Subcutaneous abdominal adipose tissue (tissue), 5 donors: ENCODE measurements around the gene RPS14.

ENCODE experiments used
- H3K27ac ChIP-seq: one replicate; pipeline ENCODE4 v1.7.0; 2013; ENCODE audit warnings: low read depth, mild to moderate bottlenecking, inconsistent platforms, low read length, moderate library complexity
- H3K27me3 ChIP-seq, 5 donors: one replicate each; pipeline ENCODE4 v1.7.0; 2013; ENCODE audit warnings: low read length in 5 of 5, inconsistent platforms in 1 of 5; ENCODE audit not compliant: control insufficient read depth in 5 of 5, insufficient read depth in 4 of 5
- H3K36me3 ChIP-seq, 5 donors: one replicate each; pipeline ENCODE4 v1.7.0; 2013; ENCODE audit warnings: low read length in 5 of 5; ENCODE audit not compliant: control insufficient read depth in 5 of 5, insufficient read depth in 5 of 5
- H3K4me1 ChIP-seq, 5 donors: one replicate each; pipeline ENCODE4 v1.7.0; 2013; ENCODE audit warnings: low read length in 5 of 5, mild to moderate bottlenecking in 3 of 5, moderate library complexity in 1 of 5; ENCODE audit not compliant: control insufficient read depth in 5 of 5, insufficient read depth in 5 of 5
- H3K4me3 ChIP-seq, 5 donors: one replicate each; pipeline ENCODE4 v1.7.0; 2013; ENCODE audit warnings: low read length in 5 of 5, low read depth in 1 of 5
- H3K9ac ChIP-seq, 5 donors: one replicate each; pipeline ENCODE4 v1.7.0; 2013; ENCODE audit warnings: low read length in 5 of 5, mild to moderate bottlenecking in 4 of 5, moderate library complexity in 3 of 5
- H3K9me3 ChIP-seq, 5 donors: one replicate each; pipeline ENCODE4 v1.7.0; 2013; ENCODE audit warnings: low read length in 5 of 5; ENCODE audit not compliant: control insufficient read depth in 5 of 5
- donor health status: healthy.
- donor health status: healthy.
- donor health status: healthy.
- donor health status: healthy.
- donor health status: healthy.

The RPS14 gene

DNA sequence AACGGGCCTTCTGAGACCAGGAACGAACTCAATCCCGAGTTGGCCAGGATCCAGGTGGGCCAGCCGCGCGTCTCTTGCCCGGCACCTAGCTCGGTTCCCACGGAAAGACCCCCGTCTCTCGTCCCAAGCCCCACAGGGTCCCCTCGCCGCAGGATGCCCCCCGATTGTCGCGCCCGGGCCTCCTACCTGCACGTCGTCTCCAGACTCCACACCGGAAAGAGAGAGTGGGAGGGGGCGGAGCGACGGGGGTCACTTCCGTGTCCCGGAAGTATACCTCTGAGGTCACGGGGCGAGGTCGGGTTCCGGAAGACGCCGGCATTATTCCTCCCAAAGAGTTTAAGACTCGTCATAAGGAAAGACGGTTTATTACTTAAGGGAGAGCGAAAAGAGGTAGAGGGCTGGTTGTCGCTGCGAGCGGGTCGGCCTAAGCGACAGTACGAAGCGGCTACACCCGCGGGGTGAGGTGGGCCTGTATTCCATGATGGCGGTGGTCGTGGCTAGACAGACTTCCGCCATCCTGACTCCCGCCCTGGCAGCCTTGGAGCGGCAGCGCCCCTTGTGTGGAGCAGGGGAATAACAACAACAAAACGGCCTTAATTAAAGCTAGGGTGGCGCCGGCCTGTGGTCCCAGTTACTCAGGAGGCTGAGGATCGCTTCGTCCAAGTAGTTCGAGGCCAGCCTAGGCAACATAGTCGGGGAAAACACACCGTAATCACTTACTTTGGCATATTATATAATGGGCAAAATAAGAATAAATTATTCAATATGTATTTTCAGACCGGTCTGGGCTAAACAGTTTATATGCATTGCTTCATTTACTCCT lies at the start of gene RPS14:
Gene RPS14 (minus strand): TSS at position 223 of the 823 bp plus-strand sequence. CDS start 2,006 bp downstream, outside the sequence.
- Histone ChIP-seq H3K9me3 (no peaks in the 10 kb centered on the region), H3K27ac (peak within 1 kb of the TSS; percentile 97), H3K4me1 (peaks cover 5 to 20% (median 15%) of the 10 kb centered on the region in 5 donors), H3K9ac (peak within 1 kb of the TSS; percentile 82 to 98 (median 93)), H3K36me3 (peaks cover 6 to 32% (median 30%) of the 10 kb centered on the region in 5 donors), H3K27me3 (no peaks in the 10 kb centered on the region), H3K4me3 (peak within 1 kb of the TSS; percentile 89 to 98 (median 96))

DNA sequence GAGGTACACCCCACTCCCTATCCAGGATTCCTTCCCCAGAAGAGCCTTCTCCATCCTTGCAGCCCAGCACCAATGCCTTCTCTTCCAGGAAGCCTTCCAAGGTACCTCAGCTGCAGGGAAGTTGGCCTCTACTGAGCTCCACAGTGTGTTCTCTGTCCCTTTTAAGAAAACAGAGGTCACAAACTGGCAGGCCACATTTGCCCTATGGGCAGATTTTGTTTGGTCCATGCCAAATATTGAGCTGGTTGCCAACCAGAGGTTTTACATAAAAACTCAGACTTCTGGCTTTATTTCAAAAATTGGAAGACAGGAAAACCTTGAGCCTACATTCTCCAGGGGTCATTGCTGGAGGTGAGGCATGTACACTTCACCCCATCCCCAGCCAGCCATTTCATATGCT lies 49.4 kb upstream of the RPS14 start:
- H3K27ac ChIP-seq: peak overlapping the region; percentile 91
- peaks cover 28 to 79% (median 76%) of the 10 kb centered on the region in 5 donors for H3K4me1 ChIP-seq
- no peaks in the 10 kb centered on the region for H3K9me3 ChIP-seq
- no peaks in the 10 kb centered on the region for H3K27me3 ChIP-seq
- H3K4me3 ChIP-seq: no peak overlapping the region
- peak overlapping the region in 2 of 5 donors; percentile 10 to 25 for H3K9ac ChIP-seq
- H3K36me3 ChIP-seq: peaks cover 0 to 5% (median 0%) of the 10 kb centered on the region in 5 donors

DNA sequence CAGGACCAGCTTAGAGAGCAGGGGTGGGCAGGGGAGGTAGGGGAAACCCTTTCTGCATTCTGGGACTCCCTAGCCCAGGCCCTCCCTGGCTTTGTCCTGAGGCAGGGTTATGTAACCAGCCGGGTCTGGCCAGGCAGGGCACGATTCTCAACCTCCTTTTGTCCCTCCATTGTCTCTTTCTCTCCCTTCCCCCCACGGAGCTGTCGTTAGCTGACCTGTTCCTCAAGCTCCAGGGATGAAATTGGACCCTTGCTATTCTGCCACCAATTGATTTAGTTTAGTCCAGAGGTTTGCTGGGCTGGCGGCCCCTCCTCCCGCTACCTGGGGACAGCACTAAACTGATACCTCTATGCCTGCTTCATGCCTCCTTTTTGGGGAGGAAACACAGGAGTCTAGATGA lies 49.0 kb upstream of the RPS14 start:
- peak overlapping the region in 3 of 5 donors; percentile 10 to 44 (median 25) for H3K9ac ChIP-seq
- no peaks in the 10 kb centered on the region for H3K27me3 ChIP-seq
- H3K9me3 ChIP-seq: no peaks in the 10 kb centered on the region
- H3K27ac ChIP-seq: peak overlapping the region; percentile 91
- H3K36me3 ChIP-seq: peaks cover 0 to 5% (median 0%) of the 10 kb centered on the region in 5 donors
- H3K4me3 ChIP-seq: no peak overlapping the region
- peaks cover 25 to 76% (median 71%) of the 10 kb centered on the region in 5 donors for H3K4me1 ChIP-seq

DNA sequence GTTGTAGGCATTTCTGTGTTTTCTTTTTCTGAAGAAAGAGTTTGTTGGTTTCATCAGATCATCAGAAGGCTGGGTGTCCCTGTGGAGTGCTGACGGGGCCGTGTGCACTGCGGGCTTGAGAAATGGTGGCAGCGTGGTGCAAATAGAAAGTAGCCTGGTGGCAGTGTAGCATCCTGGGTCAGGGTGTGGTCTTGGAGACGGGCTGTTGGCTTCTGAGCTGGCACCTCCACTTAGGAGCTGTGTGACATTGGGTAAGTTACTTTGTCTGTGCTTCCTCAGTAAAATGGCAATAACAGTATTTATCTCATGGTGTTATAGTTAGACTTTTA lies 48.4 kb upstream of the RPS14 start:
- Histone ChIP-seq H3K4me3 (no peak overlapping the region), H3K4me1 (peaks cover 25 to 74% (median 66%) of the 10 kb centered on the region in 5 donors), H3K27me3 (no peaks in the 10 kb centered on the region), H3K27ac (peak overlapping the region; percentile 91), H3K9ac (peak overlapping the region in 2 of 5 donors; percentile 41 to 44), H3K36me3 (peaks cover 0 to 5% (median 0%) of the 10 kb centered on the region in 5 donors), H3K9me3 (no peaks in the 10 kb centered on the region)

DNA sequence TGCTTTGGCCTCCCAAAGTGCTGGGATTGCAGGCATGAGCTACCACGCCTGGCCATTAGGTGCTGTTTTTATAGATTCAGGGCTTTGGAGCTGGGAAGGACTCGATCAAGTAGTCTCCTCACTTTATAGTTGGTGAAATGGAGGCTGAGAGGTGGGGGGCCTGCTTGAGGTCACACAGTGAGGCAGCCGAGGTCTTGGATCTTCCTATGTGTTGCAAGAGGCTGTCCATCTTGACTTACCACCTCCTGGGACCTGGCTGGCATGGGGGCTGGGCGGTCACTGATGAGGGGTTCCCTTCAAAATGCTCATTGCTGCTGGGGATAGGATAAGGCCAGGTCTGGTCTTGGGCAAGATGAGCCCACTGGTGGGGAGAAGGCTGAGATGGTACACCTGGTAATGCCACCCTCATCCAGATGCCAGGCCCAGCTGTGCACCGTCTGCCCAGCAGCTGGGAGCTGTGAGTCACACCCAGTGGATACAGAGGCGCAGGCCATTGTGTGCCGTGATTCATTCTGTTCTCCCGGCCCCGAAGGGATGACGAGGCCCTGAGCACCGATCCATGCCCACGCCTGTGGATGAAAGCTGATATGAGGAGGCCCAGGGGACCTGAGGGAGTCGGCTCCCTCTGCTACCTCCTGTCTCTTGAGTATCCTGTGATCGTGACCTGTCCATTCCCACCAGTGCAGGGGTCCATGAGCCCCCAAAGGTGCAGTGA lies 47.9 kb upstream of the RPS14 start:
- H3K9ac ChIP-seq: peak overlapping the region in 2 of 5 donors; percentile 1 to 41
- no peaks in the 10 kb centered on the region for H3K27me3 ChIP-seq
- H3K36me3 ChIP-seq: peaks cover 0 to 8% (median 0%) of the 10 kb centered on the region in 5 donors
- H3K4me1 ChIP-seq: peaks cover 25 to 74% (median 66%) of the 10 kb centered on the region in 5 donors
- H3K9me3 ChIP-seq: no peaks in the 10 kb centered on the region
- peak overlapping the region; percentile 91 for H3K27ac ChIP-seq
- H3K4me3 ChIP-seq: no peak overlapping the region

DNA sequence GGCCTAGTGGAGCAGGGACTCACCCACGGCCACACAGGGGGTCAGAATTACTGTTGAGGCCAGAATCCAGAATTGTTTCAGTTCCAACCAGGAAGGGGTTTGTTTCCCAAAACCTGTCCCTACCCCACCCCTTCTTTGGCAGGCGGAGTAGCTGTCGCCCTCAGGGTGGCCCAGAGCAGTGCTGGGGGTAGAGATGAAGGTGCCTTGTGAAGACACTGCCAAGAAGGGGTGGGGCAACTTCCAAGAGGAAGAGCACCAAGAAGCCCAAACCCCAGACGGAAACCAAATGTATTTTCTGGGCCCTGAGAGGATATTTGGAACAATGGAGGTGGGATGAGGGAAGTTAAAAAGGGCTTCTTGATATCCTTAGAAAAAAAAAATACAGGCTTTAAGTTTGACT lies 47.0 kb upstream of the RPS14 start:
- Histone ChIP-seq H3K36me3 (peaks cover 0 to 8% (median 0%) of the 10 kb centered on the region in 5 donors), H3K27me3 (no peaks in the 10 kb centered on the region), H3K4me3 (no peak overlapping the region), H3K9ac (peak overlapping the region in 4 of 5 donors; percentile 7 to 25 (median 14)), H3K9me3 (no peaks in the 10 kb centered on the region), H3K4me1 (peaks cover 25 to 74% (median 66%) of the 10 kb centered on the region in 5 donors), H3K27ac (peak overlapping the region; percentile 91)

DNA sequence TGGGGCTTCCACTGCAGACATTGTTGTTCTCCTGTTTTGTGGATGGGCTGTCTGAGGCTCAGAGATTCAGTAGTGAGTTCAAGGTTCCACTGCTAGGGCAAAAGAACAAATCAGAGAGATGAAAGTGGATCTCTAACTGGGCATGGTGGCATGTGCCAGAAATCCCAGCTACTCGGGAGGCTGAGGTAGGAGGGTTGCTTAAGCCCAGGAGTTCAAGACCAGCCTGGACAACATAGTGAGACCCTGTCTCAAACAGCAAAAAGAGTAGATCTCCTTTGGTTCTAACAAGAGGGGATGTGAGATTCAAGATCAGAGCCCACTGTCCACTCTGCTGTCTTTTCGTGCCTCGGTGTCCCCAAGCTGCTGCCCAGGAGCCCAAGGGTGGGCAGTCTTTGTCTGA lies 46.6 kb upstream of the RPS14 start:
- no peak overlapping the region for H3K4me3 ChIP-seq
- H3K27me3 ChIP-seq: no peaks in the 10 kb centered on the region
- H3K36me3 ChIP-seq: peaks cover 0 to 4% (median 0%) of the 10 kb centered on the region in 5 donors
- H3K27ac ChIP-seq: peak overlapping the region; percentile 91
- no peaks in the 10 kb centered on the region for H3K9me3 ChIP-seq
- peaks cover 28 to 74% (median 66%) of the 10 kb centered on the region in 5 donors for H3K4me1 ChIP-seq
- peak overlapping the region in 1 of 5 donors; percentile 25 for H3K9ac ChIP-seq

DNA sequence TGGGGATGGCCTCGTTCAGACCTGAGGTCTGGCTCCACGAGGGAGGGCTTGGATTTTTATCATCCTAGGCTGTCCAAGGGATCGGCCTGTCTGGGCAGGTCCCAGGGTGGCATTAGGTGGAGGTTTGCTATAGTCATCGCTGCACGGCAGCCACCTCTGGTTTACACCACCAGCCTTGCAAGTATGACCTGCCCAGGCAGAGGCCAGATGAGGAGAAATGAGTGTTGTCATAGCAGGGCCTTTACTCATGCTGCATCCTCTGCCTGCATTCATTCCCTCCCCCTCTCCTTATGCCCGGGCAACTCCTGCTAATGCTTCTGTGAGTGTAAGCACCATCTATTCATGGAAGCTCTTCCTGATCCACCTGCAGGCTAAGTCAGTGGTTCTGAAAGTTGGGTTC lies 43.1 kb upstream of the RPS14 start:
- Histone ChIP-seq H3K27me3 (no peaks in the 10 kb centered on the region), H3K9me3 (no peaks in the 10 kb centered on the region), H3K4me3 (no peak overlapping the region), H3K9ac (peak overlapping the region in 1 of 5 donors; percentile 39), H3K27ac (peak overlapping the region; percentile 20), H3K4me1 (peaks cover 32 to 74% (median 66%) of the 10 kb centered on the region in 5 donors), H3K36me3 (peaks cover 0 to 4% (median 0%) of the 10 kb centered on the region in 5 donors)

DNA sequence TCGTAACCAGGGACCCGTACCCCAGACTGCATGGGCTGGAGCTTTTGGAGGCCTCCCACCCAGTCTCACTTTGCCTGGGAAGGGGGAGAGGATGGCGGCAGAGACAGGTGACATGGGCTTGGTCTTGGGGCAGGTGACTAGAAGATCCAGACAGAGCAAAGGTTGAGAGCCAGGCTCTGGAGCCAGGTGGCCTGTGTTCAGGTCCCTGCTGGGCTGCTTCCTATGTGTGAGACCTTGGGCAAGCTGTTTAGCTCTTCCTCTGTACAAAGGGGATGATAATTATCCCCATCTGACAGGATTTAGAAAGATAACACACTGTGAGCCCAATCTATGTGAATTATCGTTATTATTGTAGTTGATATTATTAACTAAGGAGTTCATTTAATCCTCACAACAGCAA lies 42.3 kb upstream of the RPS14 start:
- no peaks in the 10 kb centered on the region for H3K27me3 ChIP-seq

More for the DNA sequence above, 42.3 kb upstream of the RPS14 start:
- Histone ChIP-seq H3K9me3 (no peaks in the 10 kb centered on the region), H3K4me1 (peaks cover 30 to 74% (median 67%) of the 10 kb centered on the region in 5 donors), H3K4me3 (no peak overlapping the region), H3K27ac (peak overlapping the region; percentile 99), H3K36me3 (peaks cover 0 to 4% (median 0%) of the 10 kb centered on the region in 5 donors), H3K9ac (peak overlapping the region in 2 of 5 donors; percentile 16 to 33)
